Neural cell (in vitro differentiated cells): Measurements from ENCODE around the gene FGF4. TPM values are rescaled to one million over a fixed set of nuclear protein-coding genes. Genes with fewer than 3 reads are reported as not detected.

ENCODE experiments used
- H2AFZ ChIP-seq: fragments of 200-600, 300-800 bp; sonication (generic), shearing (Covaris generic); 2 replicates; pipeline ENCODE4 v1.6.0; 2014; ENCODE audit warnings: low read depth, mild to moderate bottlenecking, antibody characterized with exemption, low read length, moderate library complexity
- H3F3A ChIP-seq: fragments of 200-600 bp; shearing (Covaris generic); 2 replicates; pipeline ENCODE4 v1.6.1; 2016; ENCODE audit warnings: mild to moderate bottlenecking, moderate library complexity, mixed read lengths, antibody characterized with exemption, low read length; ENCODE audit not compliant: insufficient read depth, poor library complexity, severe bottlenecking
- H3K27ac ChIP-seq: fragments of 200-600, 300-800 bp; sonication (generic), shearing (Covaris generic); 2 replicates; pipeline ENCODE4 v1.5.1; 2014; ENCODE audit warnings: mild to moderate bottlenecking, low read length, moderate library complexity
- H3K27me3 ChIP-seq: fragments of 300-800, 200-600 bp; sonication (generic), shearing (Covaris generic); 2 replicates; pipeline ENCODE4 v1.6.0; 2014; ENCODE audit warnings: mild to moderate bottlenecking, low read depth, low read length, moderate library complexity; ENCODE audit not compliant: insufficient read depth
- H3K36me3 ChIP-seq: fragments of 300-800, 200-600 bp; sonication (generic), shearing (Covaris generic); 2 replicates; pipeline ENCODE4 v1.5.1; 2014; ENCODE audit warnings: mild to moderate bottlenecking, antibody characterized with exemption, low read length, moderate library complexity; ENCODE audit not compliant: insufficient read depth
- H3K4me2 ChIP-seq: fragments of 300-800, 200-600 bp; sonication (generic), shearing (Covaris generic); 2 replicates; pipeline ENCODE4 v1.6.0; 2014; ENCODE audit warnings: mild to moderate bottlenecking, low read length
- H3K4me3 ChIP-seq: fragments of 300-800, 200-600 bp; sonication (generic), shearing (Covaris generic); 2 replicates; pipeline ENCODE4 v1.5.1; 2014; ENCODE audit warnings: mild to moderate bottlenecking, low read length, moderate library complexity
- H3K79me2 ChIP-seq: fragments of 200-600 bp; shearing (Covaris generic); replicated peaks from 2 replicates; pipeline ENCODE4 v1.6.0; 2014; ENCODE audit warnings: mild to moderate bottlenecking, low read length, moderate library complexity; ENCODE audit not compliant: insufficient read depth
- H3K9ac ChIP-seq: fragments of 300-800, 200-600 bp; sonication (generic), shearing (Covaris generic); 2 replicates; pipeline ENCODE4 v1.6.1; 2016; ENCODE audit warnings: mild to moderate bottlenecking, low read length, mixed read lengths
- H3K9me2 ChIP-seq: fragments of 200-600 bp; shearing (Covaris generic); 2 replicates; pipeline ENCODE4 v1.6.1; 2016; ENCODE audit warnings: mild to moderate bottlenecking, low read length, mixed read lengths; ENCODE audit not compliant: insufficient read depth
- H3K9me3 ChIP-seq: fragments of 200-600, 300-800 bp; sonication (generic), shearing (Covaris generic); 2 replicates; pipeline ENCODE4 v1.6.1; 2016; ENCODE audit warnings: mild to moderate bottlenecking, mixed run types, low read length, moderate library complexity, mixed read lengths
- H4K20me1 ChIP-seq: fragments of 200-600 bp; shearing (Covaris generic); 2 replicates; pipeline ENCODE4 v1.6.1; 2016; ENCODE audit warnings: mild to moderate bottlenecking, mixed run types; ENCODE audit not compliant: insufficient read depth
- EP300 ChIP-seq: fragments of 450-650 bp; conservative IDR thresholded peaks from 2 replicates; pipeline ENCODE4 v1.6.1; 2014; ENCODE audit warnings: antibody characterized with exemption, mild to moderate bottlenecking, moderate library complexity; ENCODE audit not compliant: poor library complexity, severe bottlenecking
- EZH2 ChIP-seq: fragments of 200-600, 300-800 bp; shearing (Covaris generic), sonication (generic); IDR thresholded peaks from 2 replicates; pipeline ENCODE4 v1.6.1; 2014; ENCODE audit warnings: antibody characterized with exemption, low read length, borderline replicate concordance, mild to moderate bottlenecking; ENCODE audit not compliant: insufficient read depth, poor library complexity, severe bottlenecking
- MXI1 ChIP-seq: fragments of 450-650 bp; conservative IDR thresholded peaks from 2 replicates; pipeline ENCODE4 v1.6.1; 2014; ENCODE audit warnings: antibody characterized with exemption, mild to moderate bottlenecking; ENCODE audit not compliant: poor library complexity, severe bottlenecking
- POLR2AphosphoS5 ChIP-seq: IDR thresholded peaks from 2 replicates; pipeline ENCODE4 v1.6.1; 2012
- RAD21 ChIP-seq: fragments of 450-650 bp; conservative IDR thresholded peaks from 2 replicates; pipeline ENCODE4 v1.6.1; 2014; ENCODE audit warnings: antibody characterized with exemption, mild to moderate bottlenecking, moderate library complexity
- SMC3 ChIP-seq: fragments of 450-650 bp; conservative IDR thresholded peaks from 2 replicates; pipeline ENCODE4 v1.6.1; 2014; ENCODE audit warnings: antibody characterized with exemption, mild to moderate bottlenecking, moderate library complexity; ENCODE audit not compliant: poor library complexity
- TAF1 ChIP-seq: IDR thresholded peaks from 2 replicates; pipeline ENCODE4 v1.6.1; 2012; ENCODE audit warnings: low read depth
- polyA plus RNA-seq: library from polyadenylated mRNA; depleted of rRNA; stranded (reverse); fragments of >200 nt; gene quantifications from 2 replicates; pipeline ENCODE4 v1.2.3, GENCODE V29; 2014
- TF ChIP-seq, protein P1 (sequence below): IDR thresholded peaks from 2 replicates; pipeline ENCODE4 v1.6.1; 2012; ENCODE audit warnings: borderline replicate concordance
- TF ChIP-seq, protein P2 (sequence below): fragments of 450-650 bp; IDR thresholded peaks from 2 replicates; pipeline ENCODE4 v1.5.1; 2014; ENCODE audit warnings: antibody characterized with exemption, mild to moderate bottlenecking, moderate library complexity; ENCODE audit not compliant: poor library complexity, severe bottlenecking

FGF4 gene
- polyA plus RNA-seq, 1 donor from 2014 or later = not detected

DNA sequence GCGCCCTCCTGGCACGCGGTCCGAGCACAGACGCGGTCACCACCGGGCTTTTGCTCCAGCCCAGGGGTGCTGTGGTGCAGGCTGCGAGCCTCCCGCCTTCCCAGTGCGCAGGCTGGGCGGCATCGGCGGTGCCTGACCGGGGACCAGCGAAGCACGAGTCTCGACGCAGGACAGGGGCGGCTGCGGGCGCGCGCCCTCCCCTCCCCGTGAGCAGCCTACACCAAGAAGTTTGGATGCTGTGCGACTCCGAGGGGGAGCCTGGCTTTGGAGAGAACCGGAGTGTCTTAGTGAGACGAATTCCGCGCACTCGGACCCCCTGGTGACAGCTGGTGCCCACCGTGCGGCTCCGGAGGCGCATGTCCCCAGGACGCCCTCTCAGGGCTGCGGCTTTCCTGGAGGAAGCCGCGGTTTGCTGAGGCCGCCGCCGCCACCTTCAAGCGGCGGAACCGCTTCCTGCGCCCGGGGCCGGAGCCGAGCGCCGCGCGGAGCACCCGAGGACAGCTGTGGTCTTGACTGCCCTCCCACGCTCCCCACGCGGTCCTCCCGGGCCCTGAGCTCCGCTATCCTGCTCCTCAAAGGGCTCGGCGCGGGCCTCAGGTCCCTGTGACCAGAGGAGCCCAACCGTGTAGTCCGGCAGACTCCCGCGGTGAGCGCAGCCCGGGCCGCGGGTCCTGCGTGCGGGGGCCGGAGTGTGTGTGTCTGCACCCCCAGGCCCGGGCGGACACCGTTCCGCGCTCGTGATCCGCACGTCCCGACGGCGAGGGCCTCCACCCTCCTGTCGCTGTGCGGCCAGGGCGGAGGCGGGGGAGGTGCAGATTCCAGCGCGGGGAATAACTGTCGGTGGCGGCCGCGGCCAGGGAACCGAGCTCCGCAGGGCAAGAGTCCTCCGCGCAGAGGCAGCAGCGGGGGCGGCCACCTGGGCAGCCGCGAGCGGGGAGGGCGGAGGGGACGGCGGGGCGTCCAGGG lies 42.4 kb upstream of the FGF4 start:
- Histone ChIP-seq H3K9me3 (no peaks in the 10 kb centered on the region), H3K9me2 (no peaks in the 10 kb centered on the region), H3K4me2 (no peak overlapping the region), H3K36me3 (no peaks in the 10 kb centered on the region), H3K4me3 (peak overlapping the region; percentile 63), H2AFZ (no peak overlapping the region), H3F3A (no peaks in the 10 kb centered on the region), H3K79me2 (peaks cover 4% of the 10 kb centered on the region), H3K27me3 (peaks cover 64% of the 10 kb centered on the region), H3K9ac (peak overlapping the region; percentile 26), H3K27ac (no peak overlapping the region), H4K20me1 (no peaks in the 10 kb centered on the region)
- TF ChIP-seq POLR2AphosphoS5 = no peak
- TF ChIP-seq EZH2 = peak; percentile 96

DNA sequence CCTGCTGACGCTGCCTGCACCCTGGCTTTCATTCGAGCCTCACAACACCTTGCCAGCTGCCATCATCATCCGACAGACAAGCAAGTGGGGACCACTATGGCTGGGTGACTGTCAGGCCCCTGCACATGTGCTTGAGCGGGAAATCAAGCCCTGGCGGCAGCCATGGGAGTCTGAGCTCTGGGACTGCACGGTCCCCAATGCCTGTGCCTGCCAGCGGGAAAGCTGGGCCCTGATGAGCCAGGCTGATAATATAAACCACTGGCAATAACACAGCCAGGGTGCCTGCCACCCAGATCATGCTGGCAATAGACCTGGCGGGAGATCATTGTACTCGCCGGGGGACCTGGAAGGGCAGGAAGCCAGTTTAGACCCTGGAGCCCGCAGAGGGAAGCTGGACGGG lies 41.5 kb upstream of the FGF4 start:
- H2AFZ ChIP-seq = no peak overlapping the region
- H3K9me3 ChIP-seq = no peaks in the 10 kb centered on the region
- no peak overlapping the region for H3K4me3 ChIP-seq
- H3K27me3 ChIP-seq = peaks cover 58% of the 10 kb centered on the region
- no peak overlapping the region for H3K27ac ChIP-seq
- H3K9me2 ChIP-seq = no peaks in the 10 kb centered on the region
- H3K9ac ChIP-seq = no peak overlapping the region
- no peak overlapping the region for H3K4me2 ChIP-seq
- no peaks in the 10 kb centered on the region for H3K36me3 ChIP-seq
- peaks cover 4% of the 10 kb centered on the region for H3K79me2 ChIP-seq
- TF ChIP-seq EP300 (no peak), EZH2 (no peak), POLR2AphosphoS5 (no peak), SMC3 (no peak), TAF1 (no peak), RAD21 (no peak), MXI1 (no peak)
- TF ChIP-seq, protein P1, sequence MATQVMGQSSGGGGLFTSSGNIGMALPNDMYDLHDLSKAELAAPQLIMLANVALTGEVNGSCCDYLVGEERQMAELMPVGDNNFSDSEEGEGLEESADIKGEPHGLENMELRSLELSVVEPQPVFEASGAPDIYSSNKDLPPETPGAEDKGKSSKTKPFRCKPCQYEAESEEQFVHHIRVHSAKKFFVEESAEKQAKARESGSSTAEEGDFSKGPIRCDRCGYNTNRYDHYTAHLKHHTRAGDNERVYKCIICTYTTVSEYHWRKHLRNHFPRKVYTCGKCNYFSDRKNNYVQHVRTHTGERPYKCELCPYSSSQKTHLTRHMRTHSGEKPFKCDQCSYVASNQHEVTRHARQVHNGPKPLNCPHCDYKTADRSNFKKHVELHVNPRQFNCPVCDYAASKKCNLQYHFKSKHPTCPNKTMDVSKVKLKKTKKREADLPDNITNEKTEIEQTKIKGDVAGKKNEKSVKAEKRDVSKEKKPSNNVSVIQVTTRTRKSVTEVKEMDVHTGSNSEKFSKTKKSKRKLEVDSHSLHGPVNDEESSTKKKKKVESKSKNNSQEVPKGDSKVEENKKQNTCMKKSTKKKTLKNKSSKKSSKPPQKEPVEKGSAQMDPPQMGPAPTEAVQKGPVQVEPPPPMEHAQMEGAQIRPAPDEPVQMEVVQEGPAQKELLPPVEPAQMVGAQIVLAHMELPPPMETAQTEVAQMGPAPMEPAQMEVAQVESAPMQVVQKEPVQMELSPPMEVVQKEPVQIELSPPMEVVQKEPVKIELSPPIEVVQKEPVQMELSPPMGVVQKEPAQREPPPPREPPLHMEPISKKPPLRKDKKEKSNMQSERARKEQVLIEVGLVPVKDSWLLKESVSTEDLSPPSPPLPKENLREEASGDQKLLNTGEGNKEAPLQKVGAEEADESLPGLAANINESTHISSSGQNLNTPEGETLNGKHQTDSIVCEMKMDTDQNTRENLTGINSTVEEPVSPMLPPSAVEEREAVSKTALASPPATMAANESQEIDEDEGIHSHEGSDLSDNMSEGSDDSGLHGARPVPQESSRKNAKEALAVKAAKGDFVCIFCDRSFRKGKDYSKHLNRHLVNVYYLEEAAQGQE = no peak
- TF ChIP-seq, protein P2, sequence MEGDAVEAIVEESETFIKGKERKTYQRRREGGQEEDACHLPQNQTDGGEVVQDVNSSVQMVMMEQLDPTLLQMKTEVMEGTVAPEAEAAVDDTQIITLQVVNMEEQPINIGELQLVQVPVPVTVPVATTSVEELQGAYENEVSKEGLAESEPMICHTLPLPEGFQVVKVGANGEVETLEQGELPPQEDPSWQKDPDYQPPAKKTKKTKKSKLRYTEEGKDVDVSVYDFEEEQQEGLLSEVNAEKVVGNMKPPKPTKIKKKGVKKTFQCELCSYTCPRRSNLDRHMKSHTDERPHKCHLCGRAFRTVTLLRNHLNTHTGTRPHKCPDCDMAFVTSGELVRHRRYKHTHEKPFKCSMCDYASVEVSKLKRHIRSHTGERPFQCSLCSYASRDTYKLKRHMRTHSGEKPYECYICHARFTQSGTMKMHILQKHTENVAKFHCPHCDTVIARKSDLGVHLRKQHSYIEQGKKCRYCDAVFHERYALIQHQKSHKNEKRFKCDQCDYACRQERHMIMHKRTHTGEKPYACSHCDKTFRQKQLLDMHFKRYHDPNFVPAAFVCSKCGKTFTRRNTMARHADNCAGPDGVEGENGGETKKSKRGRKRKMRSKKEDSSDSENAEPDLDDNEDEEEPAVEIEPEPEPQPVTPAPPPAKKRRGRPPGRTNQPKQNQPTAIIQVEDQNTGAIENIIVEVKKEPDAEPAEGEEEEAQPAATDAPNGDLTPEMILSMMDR = no peak
- no peaks in the 10 kb centered on the region for H3F3A ChIP-seq
- no peaks in the 10 kb centered on the region for H4K20me1 ChIP-seq
